Spinal cord (tissue), 10 donors: ENCODE measurements around the gene MARCHF10. TPM values are rescaled to one million over a fixed set of nuclear protein-coding genes. Genes with fewer than 3 reads are reported as not detected.
A peak's percentile ranks its signal among the peaks of the same experiment; 100 is the strongest.
"Not testable (repeated sequence)": the region's sequence is repeated elsewhere in the genome, so short reads cannot be mapped to it uniquely, and the experiment has no call there.

Source experiments
- DNase-seq, 6 donors: peaks; one replicate each; pipeline versions ENCODE4 v3.0.0 to v3.0.0-alpha.2; 2013 to 2015; ENCODE audit warnings: low spot score in 6 of 6, low read depth in 4 of 6
- H3K27ac ChIP-seq: one replicate; pipeline ENCODE4 v1.5.1; 2013; ENCODE audit warnings: low read depth, low read length, control low read depth
- H3K27me3 ChIP-seq: one replicate; pipeline ENCODE4 v1.6.1; 2013; ENCODE audit warnings: low read length; ENCODE audit not compliant: control insufficient read depth, insufficient read depth
- H3K36me3 ChIP-seq: one replicate; pipeline ENCODE4 v1.6.1; 2013; ENCODE audit warnings: low read length; ENCODE audit not compliant: control insufficient read depth, insufficient read depth
- H3K4me1 ChIP-seq: one replicate; pipeline ENCODE4 v1.6.1; 2013; ENCODE audit warnings: low read length; ENCODE audit not compliant: control insufficient read depth, insufficient read depth
- H3K4me3 ChIP-seq: one replicate; pipeline ENCODE4 v1.5.1; 2013; ENCODE audit warnings: low read depth, low read length, control low read depth
- H3K9me3 ChIP-seq: one replicate; pipeline ENCODE4 v1.6.1; 2013; ENCODE audit warnings: low read length; ENCODE audit not compliant: control insufficient read depth, insufficient read depth
- WGBS: methylation state at CpG from one replicate; pipeline ENCODE4 v1.1.5; 2013; ENCODE audit warnings: missing lambda C conversion rate; ENCODE audit not compliant: insufficient coverage; 5-methylcytosine and 5-hydroxymethylcytosine counted together
- polyA plus RNA-seq, 2 donors: library from polyadenylated mRNA; unstranded; fragments of 120-200 nt; gene quantifications; one replicate each; pipeline ENCODE4 v1.2.1, GENCODE V29; 2013; ENCODE audit not compliant: insufficient read length in 2 of 2
- total RNA-seq, 2 donors: library from RNA; depleted of rRNA in 1 of 2; stranded (reverse); fragments of 120-200 nt in 1 of 2; fragments of >200 nt in 1 of 2; gene quantifications; one replicate each; pipeline versions ENCODE4 v1.2.3 to v1.2.4, GENCODE V29; 2013 to 2014
- donor health status: healthy.

The MARCHF10 gene
- total and polyA plus RNA-seq, 4 donors = 0.59 to 3.6 (median 2.6) TPM

DNA sequence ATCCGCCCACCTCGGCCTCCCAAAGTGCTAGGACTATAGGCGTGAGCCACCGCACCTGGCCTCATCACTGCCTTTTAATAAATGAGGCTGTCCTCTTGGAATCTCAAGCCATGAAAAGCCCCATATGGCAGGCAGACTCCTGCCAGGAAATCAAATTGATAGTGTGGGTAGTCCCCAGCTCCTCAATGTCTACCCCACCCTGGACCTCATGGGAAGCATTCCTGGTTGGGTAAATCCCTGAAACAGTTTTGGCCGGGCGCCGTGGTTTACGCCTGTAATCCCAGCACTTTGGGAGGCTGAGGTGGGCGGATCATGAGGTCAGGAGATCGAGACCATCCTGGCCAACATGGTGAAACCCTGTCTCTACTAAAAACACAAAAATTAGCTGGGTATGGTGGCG lies 109.7 kb downstream of the MARCHF10 start:
- DNase-seq = peak in 1 of 6 donors; percentile 40
- not testable (repeated sequence) for H3K9me3 ChIP-seq, H3K27ac ChIP-seq, H3K4me3 ChIP-seq, H3K27me3 ChIP-seq, H3K36me3 ChIP-seq
- H3K4me1 ChIP-seq = peaks cover 38% of the 10 kb centered on the region
- 78% methylated on average over 4 of the region's 11 CpGs for WGBS

- H3K36me3 ChIP-seq = peaks cover 11% of the 10 kb centered on the region
- no peak overlapping the region for H3K4me3 ChIP-seq
- H3K4me1 ChIP-seq = peaks cover 39% of the 10 kb centered on the region
- no peaks in the 10 kb centered on the region for H3K27me3 ChIP-seq
- WGBS = 77% methylated on average over 26 of the region's 27 CpGs
- no peak overlapping the region for H3K27ac ChIP-seq
- DNase-seq = peak in 1 of 6 donors; percentile 38
- no peaks in the 10 kb centered on the region for H3K9me3 ChIP-seq
Observed at GRCh38 chr17:62696726-62697490, 111.2 kb downstream of the MARCHF10 start.

GRCh38 chr17:62696256-62696655 lies 111.9 kb downstream of the MARCHF10 start:
- no peaks in the 10 kb centered on the region for H3K27me3 ChIP-seq
- no peak overlapping the region for H3K27ac ChIP-seq
- WGBS = 91% methylated on average over 10 of the region's 10 CpGs
- no peaks in the 10 kb centered on the region for H3K9me3 ChIP-seq
- H3K36me3 ChIP-seq = peaks cover 16% of the 10 kb centered on the region
- H3K4me1 ChIP-seq = peaks cover 34% of the 10 kb centered on the region
- H3K4me3 ChIP-seq = no peak overlapping the region
- no peak for DNase-seq

DNA sequence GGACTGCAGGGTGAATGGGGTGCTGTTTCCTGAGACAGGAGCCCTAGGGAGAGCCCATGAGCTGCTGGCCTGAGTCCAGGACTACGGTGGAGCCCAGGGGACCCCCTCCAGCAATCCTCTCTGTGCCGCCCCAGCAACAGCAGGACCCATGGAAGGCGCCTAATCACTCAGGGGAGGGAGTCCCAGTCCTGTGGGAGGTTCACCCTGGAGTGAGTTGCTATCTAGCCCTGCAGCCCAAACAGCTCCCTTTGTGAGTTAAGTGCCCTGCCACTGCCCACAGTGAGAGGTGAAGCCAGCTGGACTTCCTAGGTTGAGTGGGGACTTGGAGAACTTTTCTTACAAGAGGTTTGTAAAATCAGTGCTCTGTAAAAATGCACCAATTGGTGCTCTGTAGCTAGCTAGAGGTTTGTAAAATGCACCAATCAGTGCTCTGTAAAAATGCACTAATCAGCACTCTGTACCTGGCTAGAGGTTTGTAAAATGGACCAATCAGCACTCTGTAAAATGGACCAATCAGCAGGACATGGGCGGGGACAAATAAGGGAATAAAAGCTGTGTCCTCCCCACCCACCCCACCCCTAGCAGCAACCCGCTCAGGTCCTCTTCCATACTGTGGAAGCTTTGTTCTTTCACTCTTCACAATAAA lies 112.9 kb downstream of the MARCHF10 start:
- H3K4me3 ChIP-seq, H3K9me3 ChIP-seq, H3K27me3 ChIP-seq, DNase-seq, H3K27ac ChIP-seq: not testable (repeated sequence)
- H3K36me3 ChIP-seq = peaks cover 26% of the 10 kb centered on the region
- 75% methylated on average over 3 of the region's 5 CpGs for WGBS
- peaks cover 32% of the 10 kb centered on the region for H3K4me1 ChIP-seq

DNA sequence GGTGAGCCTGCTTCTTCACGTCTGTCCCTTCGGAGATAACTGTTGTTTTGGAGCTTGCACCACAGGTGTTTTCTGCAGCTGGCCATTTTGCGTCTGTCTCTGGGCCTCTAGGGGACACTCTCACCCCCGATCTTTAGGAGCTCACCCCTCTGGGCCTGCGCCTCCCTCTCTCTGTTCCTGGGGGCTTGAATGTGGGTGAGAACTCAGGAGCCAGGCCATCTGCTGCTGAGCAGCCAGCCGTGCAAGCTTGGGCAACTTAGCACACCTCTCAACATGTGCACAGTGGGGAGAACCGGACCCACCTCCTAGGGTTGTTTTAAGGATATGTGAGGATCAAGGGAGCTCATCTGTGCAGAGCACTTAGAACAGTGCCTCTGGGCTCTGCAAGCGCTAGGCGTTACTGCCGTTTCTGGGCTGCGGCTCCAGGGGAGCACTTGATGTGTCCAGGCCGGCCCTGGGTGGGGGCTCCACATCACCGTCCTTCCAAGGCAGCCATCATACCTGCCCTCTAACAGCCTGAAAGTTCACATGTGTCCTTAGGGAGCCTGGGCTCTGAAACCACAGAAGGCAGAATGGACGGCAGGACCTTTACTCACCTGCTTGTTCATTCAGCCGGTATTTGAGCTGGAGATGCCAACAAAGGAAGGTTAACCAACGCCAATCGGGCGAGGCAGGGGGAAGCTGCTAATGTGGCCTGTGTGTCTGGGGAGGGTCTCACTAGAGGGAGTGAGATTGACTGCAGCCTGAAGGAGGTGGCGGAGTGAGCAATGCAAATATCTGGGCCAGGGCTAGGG lies 114.3 kb downstream of the MARCHF10 start:
- Histone ChIP-seq H3K4me1 (peaks cover 45% of the 10 kb centered on the region), H3K36me3 (peaks cover 40% of the 10 kb centered on the region), H3K9me3 (no peaks in the 10 kb centered on the region), H3K27ac (no peak overlapping the region), H3K4me3 (no peak overlapping the region), H3K27me3 (no peaks in the 10 kb centered on the region)
- WGBS = 69% methylated on average over 17 of the region's 19 CpGs
- DNase-seq = no peak

DNA sequence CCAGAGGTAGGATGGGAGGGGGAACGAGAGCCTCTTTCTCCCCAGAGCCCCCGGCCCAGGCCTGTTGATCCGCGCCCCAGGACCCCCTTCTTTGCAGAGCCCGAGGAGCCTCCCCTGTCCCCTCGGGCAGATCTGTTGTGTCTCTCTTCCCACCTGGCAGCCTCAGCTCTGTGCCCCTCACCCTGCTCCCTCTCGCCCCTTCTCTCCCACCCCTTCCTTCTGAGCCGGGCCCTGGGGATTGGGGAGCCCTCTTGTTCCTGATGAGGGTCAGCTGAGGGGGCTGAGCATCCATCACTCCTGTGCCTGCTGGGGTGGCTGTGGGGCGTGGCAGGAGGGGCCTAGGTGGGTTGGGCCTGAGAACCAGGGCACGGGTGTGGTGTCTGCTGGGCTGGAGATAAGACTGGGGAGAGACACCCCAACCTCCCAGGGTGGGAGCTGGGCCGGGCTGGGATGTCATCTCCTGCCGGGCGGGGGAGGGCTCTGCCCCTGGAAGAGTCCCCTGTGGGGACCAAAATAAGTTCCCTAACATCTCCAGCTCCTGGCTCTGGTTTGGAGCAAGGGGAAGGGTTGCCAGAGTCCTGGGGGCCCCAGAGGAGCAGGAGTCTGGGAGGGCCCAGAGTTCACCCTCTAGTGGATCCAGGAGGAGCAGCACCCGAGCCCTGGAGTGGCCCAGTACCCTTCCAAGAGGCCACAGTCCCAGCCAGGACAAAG lies 115.2 kb downstream of the MARCHF10 start:
- 87% methylated on average over 7 of the region's 14 CpGs for WGBS
- peaks cover 54% of the 10 kb centered on the region for H3K4me1 ChIP-seq
- no peak for DNase-seq
- H3K27ac ChIP-seq = no peak overlapping the region
- H3K4me3 ChIP-seq = no peak overlapping the region
- no peaks in the 10 kb centered on the region for H3K9me3 ChIP-seq
- H3K27me3 ChIP-seq = no peaks in the 10 kb centered on the region
- peaks cover 45% of the 10 kb centered on the region for H3K36me3 ChIP-seq

DNA sequence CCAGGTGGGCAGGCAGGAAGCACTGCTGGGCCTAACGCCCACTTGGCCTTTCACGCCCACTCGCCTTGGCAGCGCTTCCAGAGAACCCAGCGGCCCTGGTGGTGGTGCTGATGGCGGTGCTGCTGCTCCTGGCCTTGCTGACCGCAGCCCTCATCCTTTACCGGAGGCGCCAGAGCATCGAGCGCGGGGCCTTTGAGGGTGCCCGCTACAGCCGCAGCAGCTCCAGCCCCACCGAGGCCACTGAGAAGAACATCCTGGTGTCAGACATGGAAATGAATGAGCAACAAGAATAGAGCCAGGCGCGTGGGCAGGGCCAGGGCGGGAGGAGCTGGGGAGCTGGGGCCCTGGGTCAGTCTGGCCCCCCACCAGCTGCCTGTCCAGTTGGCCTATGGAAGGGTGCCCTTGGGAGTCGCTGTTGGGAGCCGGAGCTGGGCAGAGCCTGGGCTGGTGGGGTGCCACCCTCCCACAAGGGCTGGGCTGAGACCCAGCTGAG lies 115.9 kb downstream of the MARCHF10 start:
- Histone ChIP-seq H3K27me3 (no peaks in the 10 kb centered on the region), H3K27ac (no peak overlapping the region), H3K4me3 (no peak overlapping the region), H3K4me1 (peaks cover 51% of the 10 kb centered on the region), H3K9me3 (no peaks in the 10 kb centered on the region), H3K36me3 (peaks cover 45% of the 10 kb centered on the region)
- WGBS = 94% methylated on average over 16 of the region's 20 CpGs
- DNase-seq = no peak

GRCh38 chr17:62691589-62691915 lies 116.6 kb downstream of the MARCHF10 start:
- WGBS = 96% methylated on average over 3 of the region's 8 CpGs
- H3K4me3 ChIP-seq, H3K27ac ChIP-seq, DNase-seq, H3K27me3 ChIP-seq, H3K9me3 ChIP-seq: not testable (repeated sequence)
- Histone ChIP-seq H3K36me3 (peaks cover 45% of the 10 kb centered on the region), H3K4me1 (peaks cover 46% of the 10 kb centered on the region)

DNA sequence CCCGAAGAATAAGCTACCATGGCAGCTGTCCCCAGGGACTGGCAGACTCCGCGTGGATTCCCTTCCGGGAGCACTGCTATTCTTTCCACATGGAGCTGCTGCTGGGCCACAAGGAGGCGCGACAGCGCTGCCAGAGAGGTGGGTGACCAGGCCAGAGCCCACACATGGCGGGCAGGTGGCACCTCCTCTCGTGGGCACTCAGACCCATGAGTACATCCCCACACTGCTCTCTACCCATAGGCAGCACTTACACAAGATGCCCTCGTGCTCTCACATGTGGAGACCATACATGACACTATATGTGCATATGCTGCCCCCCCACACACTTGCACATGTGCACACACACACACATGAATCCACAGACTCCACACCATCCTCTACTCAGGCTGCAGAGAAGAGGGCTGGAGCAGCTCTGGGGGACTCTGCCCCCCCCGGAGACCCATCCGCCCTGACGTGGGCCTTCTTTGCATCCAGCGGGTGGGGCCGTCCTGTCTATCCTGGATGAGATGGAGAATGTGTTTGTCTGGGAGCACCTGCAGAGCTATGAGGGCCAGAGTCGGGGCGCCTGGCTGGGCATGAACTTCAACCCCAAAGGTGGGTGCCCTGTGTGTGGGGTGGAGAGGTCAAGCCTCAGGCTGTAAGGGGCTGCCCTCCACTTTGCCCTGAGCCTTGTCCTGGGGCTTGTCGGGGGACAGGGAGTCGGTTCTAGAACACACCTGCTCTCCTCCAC lies 117.8 kb downstream of the MARCHF10 start:
- 86% methylated on average over 16 of the region's 19 CpGs for WGBS
- Histone ChIP-seq H3K9me3 (no peaks in the 10 kb centered on the region), H3K4me1 (peaks cover 40% of the 10 kb centered on the region), H3K27me3 (no peaks in the 10 kb centered on the region), H3K4me3 (no peak overlapping the region), H3K27ac (no peak overlapping the region), H3K36me3 (peaks cover 47% of the 10 kb centered on the region)
- no peak for DNase-seq
